Liver (tissue), 9 donors: ENCODE results near the gene SPINK2. TPM values are rescaled to one million over a fixed set of nuclear protein-coding genes. Genes with fewer than 3 reads are reported as not detected.

ENCODE experiments used
- DNase-seq: peaks from one replicate; pipeline ENCODE4 v3.0.0-alpha.2; 2017; ENCODE audit warnings: low spot score
- H3K27ac ChIP-seq, 2 donors: one replicate each; pipeline ENCODE4 v1.7.0; 2013; ENCODE audit warnings: inconsistent platforms in 2 of 2, low read length in 2 of 2, control low read depth in 1 of 2, low read depth in 1 of 2, mild to moderate bottlenecking in 1 of 2
- H3K27me3 ChIP-seq, 4 donors: one replicate each; pipeline versions ENCODE4 v1.6.1 to v1.7.0; 2013; ENCODE audit warnings: low read length in 3 of 4, inconsistent platforms in 1 of 4, mild to moderate bottlenecking in 1 of 4, moderate library complexity in 1 of 4; ENCODE audit not compliant: control insufficient read depth in 4 of 4, insufficient read depth in 4 of 4
- H3K36me3 ChIP-seq, 4 donors: one replicate each; pipeline versions ENCODE4 v1.6.1 to v1.7.0; 2013; ENCODE audit warnings: low read length in 3 of 4, mild to moderate bottlenecking in 3 of 4, low read depth in 1 of 4, moderate library complexity in 1 of 4; ENCODE audit not compliant: control insufficient read depth in 4 of 4, insufficient read depth in 3 of 4
- H3K4me1 ChIP-seq, 4 donors: one replicate each; pipeline versions ENCODE4 v1.6.1 to v1.7.0; 2013; ENCODE audit warnings: low read length in 3 of 4, mild to moderate bottlenecking in 3 of 4, moderate library complexity in 1 of 4; ENCODE audit not compliant: control insufficient read depth in 4 of 4, insufficient read depth in 4 of 4
- H3K4me3 ChIP-seq, 3 donors: one replicate each; pipeline versions ENCODE4 v1.6.1 to v1.7.0; 2013; ENCODE audit warnings: low read length in 3 of 3, control low read depth in 1 of 3, low read depth in 1 of 3, mild to moderate bottlenecking in 1 of 3
- H3K9ac ChIP-seq, 2 donors: one replicate each; pipeline ENCODE4 v1.7.0; 2013; ENCODE audit warnings: low read length in 2 of 2, mild to moderate bottlenecking in 2 of 2, moderate library complexity in 2 of 2, control low read depth in 1 of 2, low read depth in 1 of 2
- H3K9me3 ChIP-seq, 4 donors: one replicate each; pipeline versions ENCODE4 v1.6.1 to v1.7.0; 2013; ENCODE audit warnings: low read length in 3 of 4; ENCODE audit not compliant: control insufficient read depth in 4 of 4
- ATF3 ChIP-seq: IDR thresholded peaks from 2 replicates; pipeline ENCODE4 v1.6.1; 2016; ENCODE audit warnings: antibody characterized with exemption
- CTCF ChIP-seq: fragments of 150-350 bp; IDR thresholded peaks from 2 replicates; pipeline ENCODE4 v1.5.1; 2017; ENCODE audit warnings: improper control_type of control experiment, low read depth, low read length; ENCODE audit not compliant: missing input control
- EGR1 ChIP-seq, 2 donors: IDR thresholded peaks; 2 replicates each; pipeline ENCODE4 v1.6.1; 2016 to 2018; ENCODE audit warnings: antibody characterized with exemption in 2 of 2, low read depth in 2 of 2
- FOXA1 ChIP-seq: IDR thresholded peaks from 2 replicates; pipeline ENCODE4 v1.6.1; 2016; ENCODE audit warnings: antibody characterized with exemption
- FOXA2 ChIP-seq: IDR thresholded peaks from 2 replicates; pipeline ENCODE4 v1.6.1; 2016; ENCODE audit warnings: antibody characterized with exemption
- GABPA ChIP-seq, 2 donors: IDR thresholded peaks in 1 of 2; conservative IDR thresholded peaks in 1 of 2; 2 replicates each; pipeline ENCODE4 v1.6.1; 2016; ENCODE audit warnings: antibody characterized with exemption in 2 of 2, mild to moderate bottlenecking in 1 of 2, moderate library complexity in 1 of 2
- HNF4A ChIP-seq, 2 donors: conservative IDR thresholded peaks; 2 replicates each; pipeline ENCODE4 v1.6.1; 2016; ENCODE audit warnings: antibody characterized with exemption in 2 of 2, mild to moderate bottlenecking in 2 of 2
- HNF4G ChIP-seq: IDR thresholded peaks from 2 replicates; pipeline ENCODE4 v1.6.1; 2016; ENCODE audit warnings: antibody characterized with exemption
- JUND ChIP-seq, 2 donors: IDR thresholded peaks; 2 replicates each; pipeline ENCODE4 v1.6.1; 2016; ENCODE audit warnings: antibody characterized with exemption in 2 of 2
- MAX ChIP-seq: IDR thresholded peaks from 2 replicates; pipeline ENCODE4 v1.6.1; 2016; ENCODE audit warnings: antibody characterized with exemption
- NR2F2 ChIP-seq: IDR thresholded peaks from 2 replicates; pipeline ENCODE4 v1.6.1; 2016; ENCODE audit warnings: antibody characterized with exemption
- RAD21 ChIP-seq, 2 donors: IDR thresholded peaks; 2 replicates each; pipeline ENCODE4 v1.6.1; 2016; ENCODE audit warnings: antibody characterized with exemption in 2 of 2, mild to moderate bottlenecking in 2 of 2
- RXRA ChIP-seq, 2 donors: IDR thresholded peaks; 2 replicates each; pipeline ENCODE4 v1.6.1; 2017 to 2018; ENCODE audit warnings: antibody characterized with exemption in 2 of 2, mild to moderate bottlenecking in 1 of 2
- SP1 ChIP-seq: IDR thresholded peaks from 2 replicates; pipeline ENCODE4 v1.6.1; 2018; ENCODE audit warnings: antibody characterized with exemption, mild to moderate bottlenecking
- TAF1 ChIP-seq: conservative IDR thresholded peaks from 2 replicates; pipeline ENCODE4 v1.6.1; 2016; ENCODE audit warnings: antibody characterized with exemption, mild to moderate bottlenecking
- YY1 ChIP-seq: IDR thresholded peaks from 2 replicates; pipeline ENCODE4 v1.6.1; 2016; ENCODE audit warnings: antibody characterized with exemption, mild to moderate bottlenecking
- ZBTB33 ChIP-seq: IDR thresholded peaks from 2 replicates; pipeline ENCODE4 v1.6.1; 2016; ENCODE audit warnings: antibody characterized with exemption
- WGBS: extraction: QIAGEN DNeasy Blood & Tissue Kit; methylation state at CpG from one replicate; pipeline ENCODE4 v1.1.7; 2013; 5-methylcytosine and 5-hydroxymethylcytosine counted together
- polyA plus RNA-seq, 2 donors: library from polyadenylated mRNA; stranded (reverse) in 1 of 2; unstranded in 1 of 2; fragments of 200-250 nt in 1 of 2; fragments of >200 nt in 1 of 2; fragmentation: Nextera tagmentation in 1 of 2; extraction: Ambion mirVana in 1 of 2; gene quantifications; one replicate each; pipeline versions ENCODE4 v1.2.1 to v1.2.3, GENCODE V29; 2013 to 2015
- total RNA-seq, 2 donors: library from RNA; depleted of rRNA; stranded (reverse); fragments of >200 nt; gene quantifications; one replicate each; pipeline ENCODE4 v1.2.3, GENCODE V29; 2014
- donor health status: healthy.
- donor health status: healthy.
- donor health status: healthy.
- donor health status: healthy.
- donor health status: healthy.

The SPINK2 gene
- total and polyA plus RNA-seq, 4 donors, result 0.79 TPM; not detected in 3

- Histone ChIP-seq H3K27me3 (no peaks in the 10 kb centered on the region), H3K4me1 (no peaks in the 10 kb centered on the region), H3K36me3 (no peaks in the 10 kb centered on the region), H3K4me3 (no peak overlapping the region), H3K9ac (no peak overlapping the region), H3K27ac (no peak overlapping the region), H3K9me3 (no peaks in the 10 kb centered on the region)
- WGBS, result 70% methylated on average over 13 of the region's 13 CpGs
- TF ChIP-seq FOXA1, result no peak
- no peak for TF ChIP-seq ATF3
- no peak for TF ChIP-seq TAF1
- TF ChIP-seq RAD21 (IDR thresholded peaks at IDR 0.05), result no peak
- TF ChIP-seq GABPA (IDR thresholded peaks at IDR 0.05 in 1 of 2, conservative IDR thresholded peaks at IDR 0.05 in 1 of 2), result no peak
- TF ChIP-seq JUND (IDR thresholded peaks at IDR 0.05), result no peak
- TF ChIP-seq EGR1 (IDR thresholded peaks at IDR 0.05; ENCODE audit: low read depth in 2 of 2), result no peak
- TF ChIP-seq FOXA2, result no peak
- no peak for TF ChIP-seq CTCF
- TF ChIP-seq YY1, result no peak
- no peak for TF ChIP-seq HNF4A (conservative IDR thresholded peaks at IDR 0.05)
- no peak for TF ChIP-seq NR2F2
- no peak for TF ChIP-seq MAX
- no peak for TF ChIP-seq ZBTB33
- DNase-seq, result no peak
These were observed 22.0 kb upstream of the SPINK2 start for GRCh38 chr4:56843421-56843899.

GRCh38 chr4:56840559-56840958 lies 19.1 kb upstream of the SPINK2 start:
- no peaks in the 10 kb centered on the region for H3K9me3 ChIP-seq
- no peaks in the 10 kb centered on the region for H3K4me1 ChIP-seq
- TF ChIP-seq FOXA1 (no peak), HNF4A (conservative IDR thresholded peaks at IDR 0.05) (no peak), GABPA (IDR thresholded peaks at IDR 0.05 in 1 of 2, conservative IDR thresholded peaks at IDR 0.05 in 1 of 2) (no peak), YY1 (no peak), ZBTB33 (no peak), TAF1 (no peak), MAX (no peak), ATF3 (no peak), RXRA (IDR thresholded peaks at IDR 0.05) (no peak), FOXA2 (no peak), JUND (IDR thresholded peaks at IDR 0.05) (no peak), SP1 (no peak), HNF4G (no peak)
- no peaks in the 10 kb centered on the region for H3K36me3 ChIP-seq
- no peak for DNase-seq
- no peak overlapping the region for H3K9ac ChIP-seq
- 91% methylated on average over 2 of the region's 2 CpGs for WGBS
- no peaks in the 10 kb centered on the region for H3K27me3 ChIP-seq
- no peak overlapping the region for H3K27ac ChIP-seq
- H3K4me3 ChIP-seq, result no peak overlapping the region
